ENCODE results near the gene ARL6IP6. TPM values are rescaled to one million over a fixed set of nuclear protein-coding genes. Genes with fewer than 3 reads are reported as not detected.
A peak's percentile ranks its signal among the peaks of the same experiment; 100 is the strongest.
"Not testable (repeated sequence)": the region's sequence is repeated elsewhere in the genome, so short reads cannot be mapped to it uniquely, and the experiment has no call there.

ARL6IP6 gene
- total RNA-seq, 1 donor from 2014 or later: 32.0 TPM

- no peaks in the 10 kb centered on the region for H3K36me3 ChIP-seq (ENCODE audit: control insufficient read depth, insufficient read depth, low read length)
- TF ChIP-seq, protein P1, sequence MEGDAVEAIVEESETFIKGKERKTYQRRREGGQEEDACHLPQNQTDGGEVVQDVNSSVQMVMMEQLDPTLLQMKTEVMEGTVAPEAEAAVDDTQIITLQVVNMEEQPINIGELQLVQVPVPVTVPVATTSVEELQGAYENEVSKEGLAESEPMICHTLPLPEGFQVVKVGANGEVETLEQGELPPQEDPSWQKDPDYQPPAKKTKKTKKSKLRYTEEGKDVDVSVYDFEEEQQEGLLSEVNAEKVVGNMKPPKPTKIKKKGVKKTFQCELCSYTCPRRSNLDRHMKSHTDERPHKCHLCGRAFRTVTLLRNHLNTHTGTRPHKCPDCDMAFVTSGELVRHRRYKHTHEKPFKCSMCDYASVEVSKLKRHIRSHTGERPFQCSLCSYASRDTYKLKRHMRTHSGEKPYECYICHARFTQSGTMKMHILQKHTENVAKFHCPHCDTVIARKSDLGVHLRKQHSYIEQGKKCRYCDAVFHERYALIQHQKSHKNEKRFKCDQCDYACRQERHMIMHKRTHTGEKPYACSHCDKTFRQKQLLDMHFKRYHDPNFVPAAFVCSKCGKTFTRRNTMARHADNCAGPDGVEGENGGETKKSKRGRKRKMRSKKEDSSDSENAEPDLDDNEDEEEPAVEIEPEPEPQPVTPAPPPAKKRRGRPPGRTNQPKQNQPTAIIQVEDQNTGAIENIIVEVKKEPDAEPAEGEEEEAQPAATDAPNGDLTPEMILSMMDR (IDR thresholded peaks at IDR 0.05; ENCODE audit: insufficient read depth, low read length, poor library complexity, severe bottlenecking): no peak
- H3K4me3 ChIP-seq (ENCODE audit: low read depth, low read length): peak overlapping the region; percentile 90
- DNase-seq (ENCODE audit: low read depth): no peak
- H3K27me3 ChIP-seq (ENCODE audit: control insufficient read depth, insufficient read depth, low read length): no peaks in the 10 kb centered on the region
These were observed 1.6 kb upstream of the ARL6IP6 start for GRCh38 chr2:152716805-152717227.

- no peaks in the 10 kb centered on the region for H3K36me3 ChIP-seq (ENCODE audit: control insufficient read depth, insufficient read depth, low read length)
- DNase-seq (ENCODE audit: low read depth): peak; percentile 93
- peak within 1 kb of the TSS; percentile 90 for H3K4me3 ChIP-seq (ENCODE audit: low read depth, low read length)
- H3K27me3 ChIP-seq (ENCODE audit: control insufficient read depth, insufficient read depth, low read length): no peaks in the 10 kb centered on the region
- TF ChIP-seq, protein P1 (IDR thresholded peaks at IDR 0.05; ENCODE audit: insufficient read depth, low read length, poor library complexity, severe bottlenecking): no peak
These were observed 968 bp upstream of the ARL6IP6 start, which contains the start of gene PRPF40A for GRCh38 chr2:152717228-152718075. PRPF40A (minus strand) TSS chr2:152717461; CDS start chr2:152717439, 22 bp downstream.

GRCh38 chr2:152718909-152719645, 657 bp downstream of the ARL6IP6 start:
- Histone ChIP-seq H3K4me3 (ENCODE audit: low read depth, low read length) (peak overlapping the region; percentile 90), H3K36me3 (ENCODE audit: control insufficient read depth, insufficient read depth, low read length) (no peaks in the 10 kb centered on the region), H3K27me3 (ENCODE audit: control insufficient read depth, insufficient read depth, low read length) (no peaks in the 10 kb centered on the region)
- TF ChIP-seq, protein P1 (IDR thresholded peaks at IDR 0.05; ENCODE audit: insufficient read depth, low read length, poor library complexity, severe bottlenecking): no peak
- DNase-seq (ENCODE audit: low read depth): no peak

DNA sequence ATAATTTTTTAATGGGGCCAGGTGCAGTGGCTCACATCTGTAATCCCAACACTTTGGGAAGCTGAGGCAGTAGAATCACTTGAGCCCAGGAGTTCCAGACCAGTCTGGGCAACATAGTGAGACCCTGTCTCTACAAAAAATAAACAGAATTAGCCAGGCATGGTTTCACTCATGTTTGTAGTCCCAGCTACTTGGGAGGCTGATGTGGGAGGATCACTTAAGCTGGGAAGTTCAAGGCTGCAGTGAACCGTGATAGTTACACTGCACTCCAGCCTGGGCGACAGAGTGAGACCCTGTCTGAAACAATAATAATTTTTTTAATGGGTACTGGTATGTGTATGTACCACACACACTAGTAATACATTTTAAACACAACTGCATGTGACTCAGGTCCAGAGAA, 2.4 kb downstream of the ARL6IP6 start:
- Histone ChIP-seq H3K36me3 (ENCODE audit: control insufficient read depth, insufficient read depth, low read length) (no peaks in the 10 kb centered on the region), H3K4me3 (ENCODE audit: low read depth, low read length) (no peak overlapping the region), H3K27me3 (ENCODE audit: control insufficient read depth, insufficient read depth, low read length) (no peaks in the 10 kb centered on the region)
- TF ChIP-seq, protein P1 (IDR thresholded peaks at IDR 0.05; ENCODE audit: insufficient read depth, low read length, poor library complexity, severe bottlenecking): no peak
- no peak for DNase-seq (ENCODE audit: low read depth)

DNA sequence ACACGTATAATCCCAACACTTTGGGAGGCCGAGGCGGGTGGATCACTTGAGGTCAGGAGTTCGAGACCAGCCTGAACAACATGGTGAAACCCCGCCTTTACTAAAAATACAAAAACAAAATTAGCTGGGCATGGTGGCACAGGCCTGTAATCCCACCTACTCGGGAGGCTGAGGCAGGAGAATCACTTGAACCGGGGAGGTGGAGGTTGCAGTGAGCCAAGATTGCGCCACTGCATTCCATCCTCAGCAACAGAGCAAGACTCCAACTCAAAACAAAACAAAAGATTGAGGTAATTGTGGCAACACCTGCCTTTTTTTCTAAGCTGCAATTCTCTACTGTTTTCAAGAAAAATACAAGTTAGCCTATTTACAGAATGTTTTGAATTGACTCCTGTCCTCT, 4.2 kb downstream of the ARL6IP6 start:
- H3K36me3 ChIP-seq (ENCODE audit: control insufficient read depth, insufficient read depth, low read length); H3K27me3 ChIP-seq (ENCODE audit: control insufficient read depth, insufficient read depth, low read length); DNase-seq (ENCODE audit: low read depth); H3K4me3 ChIP-seq (ENCODE audit: low read depth, low read length): not testable (repeated sequence)

- TF ChIP-seq, protein P1 (IDR thresholded peaks at IDR 0.05; ENCODE audit: insufficient read depth, low read length, poor library complexity, severe bottlenecking): no peak
- Histone ChIP-seq H3K4me3 (ENCODE audit: low read depth, low read length) (no peak overlapping the region), H3K27me3 (ENCODE audit: control insufficient read depth, insufficient read depth, low read length) (no peaks in the 10 kb centered on the region), H3K36me3 (ENCODE audit: control insufficient read depth, insufficient read depth, low read length) (no peaks in the 10 kb centered on the region)
- DNase-seq (ENCODE audit: low read depth): no peak
These were observed 5.5 kb downstream of the ARL6IP6 start for GRCh38 chr2:152723918-152724317.

All from kidney epithelial cell (primary cell).